GM12872 (cell line): ENCODE results near the gene RSAD1.

Source experiments
- TF ChIP-seq, protein P1 (sequence below): IDR thresholded peaks from 3 replicates; pipeline ENCODE4 v1.5.1; 2011; ENCODE audit warnings: low read depth, mild to moderate bottlenecking, low read length, moderate library complexity; ENCODE audit not compliant: insufficient read depth

Gene RSAD1

DNA sequence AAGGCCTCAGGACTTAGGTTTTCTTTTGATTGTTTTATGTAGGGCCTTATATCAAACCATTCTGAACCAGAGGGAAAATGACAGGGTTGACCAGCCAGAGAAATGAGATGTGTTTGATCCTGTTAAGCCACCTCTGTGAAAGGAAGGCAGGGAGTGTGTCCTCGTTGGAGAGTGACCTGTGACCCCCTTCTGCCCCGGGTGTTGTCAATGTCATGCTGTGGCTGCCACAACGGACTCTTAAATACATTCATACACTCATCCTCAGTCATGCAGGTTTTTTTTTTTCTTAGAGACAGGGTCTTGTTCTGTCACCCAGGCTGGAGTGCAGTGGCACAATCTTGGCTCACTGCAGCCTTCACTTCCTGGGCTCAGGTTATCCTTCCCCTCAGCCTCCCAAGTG is 35.7 kb downstream of the RSAD1 start:
- TF ChIP-seq, protein P1, sequence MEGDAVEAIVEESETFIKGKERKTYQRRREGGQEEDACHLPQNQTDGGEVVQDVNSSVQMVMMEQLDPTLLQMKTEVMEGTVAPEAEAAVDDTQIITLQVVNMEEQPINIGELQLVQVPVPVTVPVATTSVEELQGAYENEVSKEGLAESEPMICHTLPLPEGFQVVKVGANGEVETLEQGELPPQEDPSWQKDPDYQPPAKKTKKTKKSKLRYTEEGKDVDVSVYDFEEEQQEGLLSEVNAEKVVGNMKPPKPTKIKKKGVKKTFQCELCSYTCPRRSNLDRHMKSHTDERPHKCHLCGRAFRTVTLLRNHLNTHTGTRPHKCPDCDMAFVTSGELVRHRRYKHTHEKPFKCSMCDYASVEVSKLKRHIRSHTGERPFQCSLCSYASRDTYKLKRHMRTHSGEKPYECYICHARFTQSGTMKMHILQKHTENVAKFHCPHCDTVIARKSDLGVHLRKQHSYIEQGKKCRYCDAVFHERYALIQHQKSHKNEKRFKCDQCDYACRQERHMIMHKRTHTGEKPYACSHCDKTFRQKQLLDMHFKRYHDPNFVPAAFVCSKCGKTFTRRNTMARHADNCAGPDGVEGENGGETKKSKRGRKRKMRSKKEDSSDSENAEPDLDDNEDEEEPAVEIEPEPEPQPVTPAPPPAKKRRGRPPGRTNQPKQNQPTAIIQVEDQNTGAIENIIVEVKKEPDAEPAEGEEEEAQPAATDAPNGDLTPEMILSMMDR = no peak

DNA sequence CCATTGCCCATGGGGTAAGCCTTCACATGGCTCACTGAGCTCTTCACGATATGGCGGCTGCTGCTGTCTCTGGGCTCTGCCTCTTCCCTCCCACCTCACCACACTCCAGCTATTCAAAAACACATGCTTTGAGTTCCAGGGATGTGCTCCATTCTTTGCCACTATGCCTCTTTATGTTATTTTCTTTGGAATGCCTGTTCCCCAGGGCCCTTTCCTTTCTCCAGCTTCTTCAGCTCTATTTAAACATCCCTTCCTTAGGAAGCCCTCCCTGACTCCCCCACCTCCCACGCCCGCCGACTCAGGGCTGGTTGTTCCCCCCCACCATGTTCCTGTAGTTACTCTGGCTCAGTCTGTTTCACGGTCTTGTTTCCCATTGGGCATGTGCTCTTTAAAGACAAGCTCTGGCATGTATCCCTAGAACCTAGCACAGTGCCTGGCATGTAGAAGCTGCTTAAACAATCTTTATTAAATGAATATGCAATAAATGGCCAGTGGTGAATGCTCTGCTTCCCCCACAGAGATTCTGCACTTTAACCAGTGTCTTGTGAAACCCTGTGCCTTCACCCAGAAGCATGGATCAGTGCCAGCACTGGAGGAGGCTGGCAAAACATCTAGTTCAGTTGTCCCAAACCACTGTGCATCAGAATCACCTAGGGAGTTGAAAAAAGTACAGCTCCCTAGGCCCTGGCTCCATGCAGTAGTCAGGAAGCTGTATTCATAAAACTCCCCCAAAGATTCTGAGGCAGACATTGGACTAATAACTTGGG is 36.5 kb downstream of the RSAD1 start:
- TF ChIP-seq, protein P1 = no peak

DNA sequence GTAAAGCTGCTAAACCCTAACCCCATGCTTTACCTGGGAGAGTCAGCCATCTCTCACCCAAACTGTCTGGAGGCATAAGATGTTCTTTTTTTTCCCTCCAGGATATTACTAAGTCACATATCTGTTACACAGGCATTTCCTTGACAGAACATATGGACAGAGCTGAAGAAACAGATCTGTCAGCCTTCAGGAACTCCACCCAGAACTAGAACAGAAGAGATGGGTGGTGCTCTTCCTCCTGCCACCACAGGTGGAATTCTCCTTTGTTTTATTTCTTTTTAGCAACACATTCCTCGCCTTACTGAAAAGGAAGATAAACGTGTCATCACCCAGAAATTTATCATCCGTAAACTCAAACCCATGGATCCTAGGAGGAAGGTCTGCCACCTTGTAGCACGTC is 38.4 kb downstream of the RSAD1 start:
- TF ChIP-seq, protein P1 = no peak

DNA sequence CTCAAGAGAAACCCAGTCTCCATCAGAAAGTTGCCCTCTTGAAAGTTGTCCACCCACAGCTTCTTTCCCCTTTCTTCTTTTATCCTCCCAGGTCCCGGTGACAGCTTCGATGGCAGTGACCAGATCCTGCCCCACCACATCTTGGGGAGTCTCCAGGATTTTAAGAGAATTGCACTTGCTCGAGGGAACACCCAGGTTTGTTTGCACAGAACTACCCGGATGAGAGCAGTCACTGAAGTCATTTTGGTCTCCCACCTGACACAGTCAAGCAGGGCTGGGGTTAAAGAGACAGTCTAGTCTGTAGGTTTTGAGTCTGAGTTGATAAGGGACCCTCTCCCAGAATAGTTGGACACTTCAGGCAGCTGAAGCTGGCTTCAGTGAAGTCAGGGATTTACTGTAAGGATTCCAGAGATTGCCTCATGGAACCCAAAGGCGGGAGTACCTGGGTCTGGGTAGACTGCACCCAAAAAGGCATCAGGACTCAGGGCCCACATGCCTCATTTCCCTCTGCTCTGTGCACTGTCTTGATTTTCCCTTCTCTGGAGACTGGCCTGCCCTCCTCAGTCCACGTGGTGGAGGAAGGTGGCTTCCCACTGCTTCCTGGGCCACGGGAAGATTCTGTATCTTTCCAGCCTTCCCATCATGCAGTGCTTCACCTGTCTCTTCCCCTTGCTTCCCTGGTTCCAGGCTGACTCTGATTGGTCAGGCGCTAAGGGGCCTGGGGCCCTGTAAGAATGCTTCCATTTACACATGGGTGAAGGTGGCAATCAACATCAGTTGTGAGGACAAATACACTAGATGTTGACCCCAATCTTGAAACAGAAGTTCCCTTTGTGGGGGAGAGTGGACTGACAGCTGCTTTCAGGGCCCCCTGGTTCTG is 39.1 kb downstream of the RSAD1 start:
- TF ChIP-seq, protein P1 = no peak

DNA sequence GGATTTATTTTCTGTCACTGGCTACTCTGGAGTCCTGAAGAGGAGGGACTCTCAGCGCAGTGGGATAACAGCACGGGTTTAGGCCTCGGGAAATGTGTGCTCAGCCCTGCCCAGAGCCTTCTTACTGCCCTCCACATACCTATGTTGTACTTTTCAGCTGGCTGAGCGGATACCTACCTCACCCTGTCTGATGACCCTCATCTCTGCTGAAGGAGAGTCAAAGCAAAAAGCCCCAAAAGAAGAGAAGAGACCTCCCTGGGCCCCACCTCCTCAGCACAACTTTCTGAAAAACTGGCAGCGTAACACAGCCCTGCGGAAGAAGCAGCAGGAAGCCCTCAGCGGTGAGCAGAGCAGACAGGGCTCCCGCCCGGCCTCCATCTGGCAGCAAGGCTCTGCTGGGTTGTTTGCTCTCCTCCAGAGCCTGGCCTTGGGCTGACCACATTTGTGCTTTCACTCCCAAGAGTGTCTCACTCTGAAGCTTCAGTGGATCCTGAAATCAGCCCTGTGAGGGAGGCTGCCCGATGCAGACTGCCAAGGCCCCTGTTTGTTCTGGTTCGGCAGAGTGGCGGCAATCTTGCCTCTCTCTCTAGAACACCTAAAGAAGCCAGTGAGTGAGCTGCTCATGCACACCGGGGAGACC is 39.8 kb downstream of the RSAD1 start:
- TF ChIP-seq, protein P1 = no peak

DNA sequence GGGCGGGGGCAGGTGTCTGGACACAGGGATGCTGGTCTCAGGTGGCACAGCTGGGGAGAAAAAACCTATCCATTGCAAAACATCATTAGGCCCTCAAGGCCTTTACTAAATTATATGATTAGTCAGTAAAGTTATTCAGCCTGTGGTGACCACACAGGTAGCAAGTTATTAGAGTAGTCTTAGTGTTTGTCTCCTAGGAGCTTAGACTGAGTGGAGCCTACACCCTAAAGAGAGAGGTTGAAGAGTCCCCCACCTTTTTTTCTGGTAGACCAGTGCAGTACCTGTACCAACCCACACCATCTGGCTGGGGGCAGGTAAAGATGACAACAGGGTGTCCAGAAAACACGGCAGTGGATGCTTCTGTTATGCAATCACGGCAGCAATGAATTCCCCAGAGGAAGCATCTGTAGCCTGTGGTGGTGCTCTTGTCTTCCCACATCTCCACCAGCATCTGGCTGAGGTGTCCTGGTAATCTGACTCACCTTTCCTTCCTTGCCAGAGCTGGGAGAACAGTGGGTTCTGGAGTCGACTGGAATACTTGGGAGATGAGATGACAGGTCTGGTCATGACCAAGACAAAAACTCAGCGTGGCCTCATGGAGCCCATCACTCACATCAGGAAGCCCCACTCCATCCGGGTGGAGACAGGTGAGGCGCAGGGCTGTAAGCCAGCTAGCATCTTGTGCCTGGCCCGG is 40.6 kb downstream of the RSAD1 start:
- TF ChIP-seq, protein P1 = no peak
